HL-60/S4 (cell line): ENCODE data around the gene PBX4.
"Not testable (repeated sequence)": the region's sequence is repeated elsewhere in the genome, so short reads cannot be mapped to it uniquely, and the experiment has no call there.

ENCODE experiments used
- in situ Hi-C: fragments of 300-500 bp; cut with MboI; formaldehyde crosslinking; loops from 2 replicates; pipeline ENCODE4 v1.14.3; 2022; ENCODE audit warnings: low sequenced_read_pairs

PBX4 gene, protein sequence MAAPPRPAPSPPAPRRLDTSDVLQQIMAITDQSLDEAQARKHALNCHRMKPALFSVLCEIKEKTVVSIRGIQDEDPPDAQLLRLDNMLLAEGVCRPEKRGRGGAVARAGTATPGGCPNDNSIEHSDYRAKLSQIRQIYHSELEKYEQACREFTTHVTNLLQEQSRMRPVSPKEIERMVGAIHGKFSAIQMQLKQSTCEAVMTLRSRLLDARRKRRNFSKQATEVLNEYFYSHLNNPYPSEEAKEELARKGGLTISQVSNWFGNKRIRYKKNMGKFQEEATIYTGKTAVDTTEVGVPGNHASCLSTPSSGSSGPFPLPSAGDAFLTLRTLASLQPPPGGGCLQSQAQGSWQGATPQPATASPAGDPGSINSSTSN

DNA sequence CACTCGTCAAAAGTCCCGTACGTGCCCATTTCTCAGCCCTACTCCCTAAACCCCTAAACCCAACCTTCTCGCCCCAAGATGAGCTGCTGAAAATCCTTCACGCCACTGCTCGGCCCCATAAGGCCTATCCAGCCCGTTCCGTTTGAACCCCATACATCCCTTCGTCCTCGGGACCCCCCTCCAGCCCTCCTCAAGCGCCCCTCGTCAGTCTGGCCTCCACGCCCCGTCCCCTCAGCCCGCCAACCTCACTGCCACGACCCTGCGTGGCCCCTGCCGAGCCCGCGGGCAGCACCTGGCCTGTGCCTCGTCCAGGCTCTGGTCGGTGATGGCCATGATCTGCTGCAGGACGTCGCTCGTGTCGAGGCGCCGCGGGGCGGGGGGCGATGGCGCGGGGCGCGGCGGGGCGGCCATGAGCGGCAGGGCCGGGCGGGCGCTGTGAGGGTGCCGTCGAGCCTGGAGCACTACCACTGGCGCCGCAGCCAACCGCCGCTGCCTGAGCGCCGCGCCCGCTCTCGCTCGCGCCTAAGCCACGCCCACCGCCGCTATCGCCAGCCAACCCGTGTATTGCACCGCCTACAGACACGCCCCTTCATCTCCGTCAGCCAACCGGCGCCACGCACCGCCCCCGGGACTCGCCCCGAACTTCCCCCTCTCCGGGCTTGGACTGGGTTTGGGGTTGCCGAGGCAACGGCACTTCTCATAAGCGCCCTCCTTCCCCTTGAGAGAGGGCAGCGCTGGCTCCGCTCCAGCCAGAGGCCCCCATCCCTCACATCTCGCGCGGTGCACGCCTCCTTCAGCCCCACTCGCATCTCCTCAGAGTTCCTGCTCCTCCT is at the start of gene PBX4:
Gene PBX4 (minus strand): TSS at position 469 of the 833 bp plus-strand sequence. CDS start 58 bp downstream, at position 411.
- in situ Hi-C loops: no loop called here

DNA sequence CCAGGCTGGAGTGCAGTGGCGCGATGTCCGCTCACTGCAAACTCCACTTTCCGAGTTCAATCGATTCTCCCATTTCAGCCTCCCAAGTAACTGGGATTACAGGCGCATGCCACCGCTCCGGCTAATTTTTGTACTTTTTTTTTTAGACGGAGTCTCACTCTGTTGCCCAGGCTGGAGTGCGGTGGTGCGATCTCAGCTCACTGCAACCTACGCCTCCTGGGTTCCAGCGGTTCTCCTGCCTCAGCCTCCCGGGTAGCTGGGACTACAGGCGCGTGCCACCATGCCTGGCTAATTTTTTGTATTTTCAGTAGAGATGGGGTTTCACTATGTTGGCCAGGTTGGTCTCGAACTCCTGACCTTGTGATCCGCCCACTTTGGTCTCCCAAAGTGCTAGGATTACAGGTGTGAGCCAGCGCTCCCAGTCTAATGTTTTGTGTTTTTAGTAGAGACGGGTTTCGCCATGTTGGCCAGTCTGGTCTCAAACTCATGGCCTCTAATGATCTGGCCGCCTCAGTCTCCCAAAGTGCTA is 47.0 kb upstream of the PBX4 start:
- in situ Hi-C loops: not testable (repeated sequence)

DNA sequence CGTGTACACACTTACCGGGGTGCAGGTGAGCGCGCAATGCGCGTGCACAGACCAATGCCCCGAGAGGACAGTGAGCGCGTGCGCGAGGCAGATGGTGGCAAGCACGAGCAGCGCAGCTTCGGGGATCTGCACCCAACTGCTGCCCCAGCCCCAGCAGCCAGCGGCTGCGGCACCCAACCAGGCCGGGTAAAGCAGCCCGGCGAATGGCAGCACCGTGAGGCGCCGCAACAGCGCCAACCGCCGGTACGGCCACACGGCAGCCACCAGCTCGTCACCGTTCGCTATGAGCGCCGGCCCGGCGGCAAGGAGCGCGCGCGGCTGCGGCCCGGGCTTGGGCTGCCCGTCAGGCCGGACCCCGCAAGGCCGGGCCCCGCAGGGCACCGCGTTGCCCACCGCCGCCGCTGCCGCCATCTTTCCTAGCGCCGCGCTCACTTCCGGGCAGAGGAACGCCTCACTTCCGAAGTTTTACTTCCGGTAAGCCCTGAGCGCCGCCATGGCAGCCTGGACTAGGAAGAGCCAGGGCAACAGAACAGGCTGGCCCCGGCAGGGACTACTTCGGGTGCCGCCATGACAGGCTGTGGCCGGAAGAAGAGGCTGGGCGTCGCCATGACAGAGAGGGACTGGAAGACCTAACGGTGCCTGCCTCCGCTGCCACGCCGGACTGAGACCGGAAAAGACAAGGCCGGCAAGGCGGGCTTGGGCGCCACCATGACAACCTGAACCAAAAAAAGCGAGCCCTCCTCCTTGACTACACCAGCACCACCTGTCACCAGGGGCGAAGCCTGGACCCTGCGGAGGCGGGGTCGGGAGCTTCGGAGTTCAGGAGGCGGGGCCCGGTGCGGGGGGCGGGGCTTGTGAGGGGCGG is 45.0 kb upstream of the PBX4 start, which contains the start of gene ATP13A1:
Gene ATP13A1 (minus strand): TSS at position 421 of the 865 bp plus-strand sequence. CDS start 10 bp downstream, at position 411.
- in situ Hi-C loops: no loop called here

DNA sequence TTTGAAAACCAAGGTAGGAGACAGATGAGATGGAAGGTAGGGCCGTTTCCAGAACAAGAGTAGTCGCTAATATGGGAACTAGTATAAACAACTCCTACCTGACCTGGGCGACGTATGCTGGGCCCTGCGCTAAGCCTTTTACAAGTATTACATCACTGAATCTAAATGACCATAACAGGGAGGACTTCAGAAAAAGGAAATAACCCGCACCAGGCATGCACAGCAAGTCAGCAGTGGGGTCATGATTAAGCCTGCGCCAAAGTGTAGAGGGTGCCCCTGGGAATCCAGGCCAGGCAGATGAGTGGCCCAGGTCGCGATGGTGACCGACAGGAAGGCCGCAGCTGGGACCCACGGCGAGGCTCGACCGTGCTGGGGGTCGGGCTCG is 44.4 kb upstream of the PBX4 start:
- in situ Hi-C loops: no loop called here

DNA sequence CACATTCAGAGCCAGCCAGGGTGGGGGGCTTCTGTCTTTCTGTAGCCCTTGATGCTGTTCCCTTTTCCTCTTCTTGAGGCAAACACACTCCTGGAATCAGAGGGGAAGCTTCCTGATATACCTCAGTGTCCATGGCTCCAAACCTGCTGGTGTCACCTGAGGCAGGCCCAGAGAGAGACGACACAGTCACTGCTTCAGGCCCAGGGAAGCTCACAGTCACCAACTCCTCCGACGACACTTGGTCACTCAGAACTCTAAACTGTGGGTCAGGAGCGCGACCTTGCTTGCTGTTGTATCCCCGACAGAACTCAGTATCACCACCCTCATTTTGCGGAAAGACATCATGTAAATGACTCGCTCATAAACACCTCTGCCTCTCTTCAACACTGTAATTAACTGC is 43.9 kb upstream of the PBX4 start:
- in situ Hi-C loops: no loop called here

DNA sequence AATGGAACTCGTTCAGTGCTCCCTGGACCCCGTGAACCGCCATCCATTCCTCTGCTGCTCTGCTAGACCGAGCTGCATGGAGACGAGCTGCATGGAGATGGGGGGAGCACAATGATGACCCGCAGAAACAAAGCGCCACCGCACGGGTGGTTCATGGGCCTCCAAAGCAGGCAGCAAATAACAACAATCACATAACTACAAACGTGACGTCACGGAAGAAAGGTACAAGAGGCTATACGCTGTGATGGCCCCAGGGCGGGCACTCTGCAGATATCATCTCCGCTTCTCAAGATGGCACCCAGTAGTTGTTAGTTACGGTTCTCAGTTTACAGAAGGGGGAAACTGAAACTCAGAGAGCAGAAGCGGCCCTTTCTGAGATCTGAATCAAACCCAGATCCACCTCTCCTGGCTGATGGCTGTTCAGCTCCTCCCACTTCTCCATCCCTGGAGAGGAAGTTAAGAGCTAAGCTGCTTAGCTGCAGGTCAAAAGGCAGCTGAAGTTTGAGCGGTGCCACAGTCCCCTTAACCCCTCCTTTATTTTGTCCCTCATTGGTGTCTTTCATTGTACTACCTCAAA is 43.3 kb upstream of the PBX4 start:
- in situ Hi-C loops: no loop called here

DNA sequence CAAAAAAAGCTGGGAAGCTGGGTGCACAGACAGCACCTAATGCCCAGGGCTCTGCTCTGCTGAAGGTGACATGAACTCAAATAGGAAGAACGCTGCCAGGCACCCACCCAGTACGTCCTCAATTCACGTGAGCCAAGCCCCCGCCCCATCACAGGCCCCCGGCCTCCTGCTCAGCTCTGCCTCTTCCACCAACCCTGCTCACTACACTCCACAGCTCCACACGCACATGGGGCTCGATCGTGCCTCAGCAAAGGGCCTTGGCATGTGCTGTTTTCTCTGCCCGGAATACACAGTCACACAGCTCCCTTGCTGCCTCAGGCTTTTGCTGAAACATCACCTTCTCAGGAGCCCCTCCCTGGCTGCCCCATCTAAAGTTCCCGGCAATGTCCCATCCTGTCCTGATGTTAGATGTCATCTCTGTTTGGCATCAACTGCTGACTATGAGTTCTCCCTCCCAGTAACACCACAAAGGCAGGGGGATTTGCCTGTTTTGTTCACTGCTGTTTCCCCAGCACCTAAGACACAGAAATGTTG is 42.7 kb upstream of the PBX4 start:
- in situ Hi-C loops: no loop called here

DNA sequence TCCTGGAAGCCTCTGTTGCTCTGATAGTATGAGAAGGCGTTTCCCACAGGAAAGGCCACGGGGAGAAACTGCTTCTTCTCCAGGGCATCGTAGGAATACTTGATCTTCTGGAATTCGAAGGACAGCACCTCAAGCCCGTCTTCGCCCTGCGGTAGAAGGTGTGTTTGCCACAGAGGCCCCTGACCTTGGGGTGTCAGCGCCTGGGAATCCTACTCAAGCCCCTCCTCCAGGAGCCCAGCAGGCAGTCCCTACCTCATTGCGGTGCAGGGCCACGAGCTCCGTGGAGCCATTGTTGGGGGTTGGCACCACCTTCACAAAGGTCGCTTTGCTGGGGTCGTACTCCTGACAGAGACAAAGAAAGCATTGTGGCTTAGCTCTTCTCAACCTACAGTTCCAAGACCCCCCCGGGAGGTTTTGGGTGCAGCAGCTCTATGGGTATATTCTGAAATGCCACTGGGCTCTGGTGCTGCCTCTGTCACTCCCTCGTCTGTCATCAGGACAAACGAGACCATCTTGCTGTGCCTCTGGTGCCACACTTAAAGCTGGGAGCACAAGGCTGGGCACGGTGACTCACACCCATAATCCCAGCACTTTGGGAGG is 41.3 kb upstream of the PBX4 start:
- in situ Hi-C loops: no loop called here

DNA sequence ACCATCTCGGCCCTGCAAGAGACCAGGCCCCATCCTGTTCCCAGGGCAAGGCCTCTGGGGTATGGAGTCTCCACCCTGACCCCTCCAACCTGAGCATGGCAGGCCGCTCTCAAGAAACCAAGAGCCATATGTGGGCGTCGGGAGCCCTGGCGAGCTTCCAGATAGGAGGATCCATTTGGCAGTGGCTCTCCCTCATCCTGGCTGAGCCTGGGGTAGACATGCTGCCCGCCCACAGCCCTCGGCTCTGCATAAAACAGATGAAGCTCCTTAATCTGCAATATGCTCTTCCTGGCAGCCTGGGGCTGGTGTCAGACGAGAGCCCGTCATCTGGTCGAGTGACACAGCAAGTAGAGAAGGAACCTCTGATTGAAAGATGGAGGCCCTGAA is 38.9 kb upstream of the PBX4 start:
- in situ Hi-C loops: no loop called here

DNA sequence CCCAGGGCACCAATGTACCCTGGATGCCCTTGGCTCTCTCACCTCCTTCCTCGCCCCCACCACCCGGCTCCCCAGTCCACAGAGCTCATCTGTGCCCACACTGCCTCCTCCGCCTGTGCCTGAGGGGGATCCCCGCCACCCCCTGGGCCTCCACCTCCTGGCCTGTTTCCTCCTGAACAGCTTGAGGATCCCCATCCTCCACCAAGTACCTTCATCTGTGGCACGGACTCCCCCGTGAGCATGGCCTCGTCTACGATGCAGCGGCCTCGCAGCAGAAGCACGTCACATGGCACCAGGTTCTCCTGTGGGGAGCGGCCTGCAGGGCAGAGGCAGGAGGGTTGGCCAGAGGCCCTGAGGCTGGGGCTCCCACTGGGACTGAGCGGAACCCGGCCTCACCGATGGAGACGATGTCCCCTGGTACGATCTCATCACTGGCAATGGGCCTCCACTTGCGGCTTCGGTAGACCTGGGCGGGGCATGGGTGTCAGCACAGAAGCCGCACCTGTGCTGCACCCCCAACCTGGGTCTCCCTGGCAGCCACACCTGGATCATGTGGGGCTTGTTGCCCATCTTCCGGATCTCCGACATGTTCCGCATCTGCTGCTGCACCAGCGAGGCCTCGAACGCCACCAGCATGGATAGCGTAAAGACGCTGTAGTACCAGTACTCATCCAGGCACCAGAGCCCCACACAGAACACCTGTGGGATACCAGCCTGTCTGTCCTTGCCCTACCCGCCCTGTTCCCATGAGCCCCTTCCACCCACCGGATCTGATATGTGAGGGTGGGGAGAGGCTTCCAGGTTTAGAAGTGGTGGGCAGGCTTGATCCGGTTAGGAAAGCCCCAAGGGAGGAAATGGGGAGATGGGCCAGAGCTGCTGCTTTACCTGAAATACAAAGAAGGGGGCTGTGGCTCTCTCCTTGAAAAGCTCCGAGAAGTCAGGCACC is 38.2 kb upstream of the PBX4 start:
- in situ Hi-C loops: no loop called here

DNA sequence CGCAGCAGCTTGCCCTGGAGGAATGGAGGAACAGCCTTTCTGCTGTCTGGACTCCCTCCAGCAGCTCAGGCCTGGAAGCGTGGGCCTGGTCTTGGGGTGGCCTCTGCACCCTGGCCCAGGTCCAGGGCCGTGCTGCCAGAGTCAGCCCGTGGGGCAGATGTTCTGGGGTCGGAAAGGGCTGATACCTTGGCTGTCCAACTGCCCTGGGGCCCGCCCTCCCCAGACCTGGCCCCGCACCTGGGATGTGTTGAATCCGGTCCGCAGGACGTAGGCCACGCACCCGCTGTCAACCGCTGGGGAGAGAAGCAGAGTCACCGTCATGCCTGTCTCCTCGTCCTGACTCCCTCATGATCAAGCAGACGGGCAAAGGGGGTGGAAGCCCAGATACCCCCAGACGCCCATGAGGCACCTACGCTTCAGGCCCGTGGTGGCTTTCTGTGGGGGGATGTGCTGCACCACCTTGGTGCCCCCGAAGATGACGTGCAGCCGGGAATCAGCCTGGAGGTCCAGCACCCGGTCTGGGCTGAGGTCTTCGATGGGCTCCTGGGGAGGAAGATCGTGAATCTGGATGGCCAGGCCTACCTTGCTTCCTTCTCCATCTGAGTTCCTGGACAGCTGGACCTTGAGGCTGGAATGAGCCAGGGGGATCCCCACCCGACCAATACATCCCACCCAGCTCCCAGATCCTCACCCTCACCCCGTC is 37.3 kb upstream of the PBX4 start:
- in situ Hi-C loops: no loop called here

DNA sequence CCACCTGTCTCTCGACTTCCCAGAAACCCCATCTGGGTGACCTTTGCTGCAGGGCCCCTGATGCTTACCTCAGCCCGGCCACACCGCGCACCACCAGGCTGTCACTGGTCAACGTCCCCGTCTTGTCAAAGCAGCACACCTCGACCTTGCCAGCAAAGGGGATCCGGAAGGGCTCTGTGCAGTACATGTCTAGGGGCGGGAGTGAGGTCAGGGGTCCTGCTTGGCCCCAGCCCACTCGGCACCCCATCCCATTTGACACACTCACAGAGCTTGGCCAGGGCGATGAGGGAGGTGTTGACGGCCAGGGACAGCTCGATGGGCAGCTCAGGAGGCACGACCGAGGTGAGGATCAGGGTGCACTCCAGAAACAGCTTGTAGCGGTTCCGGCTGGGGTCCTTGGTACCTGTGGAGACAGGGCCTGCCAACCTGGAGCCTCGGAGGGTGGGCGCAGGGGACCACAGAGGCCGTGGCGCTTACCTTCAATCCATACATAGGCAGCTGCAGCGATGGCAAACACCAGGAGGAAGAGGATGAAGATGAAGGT is 36.6 kb upstream of the PBX4 start:
- in situ Hi-C loops: no loop called here

DNA sequence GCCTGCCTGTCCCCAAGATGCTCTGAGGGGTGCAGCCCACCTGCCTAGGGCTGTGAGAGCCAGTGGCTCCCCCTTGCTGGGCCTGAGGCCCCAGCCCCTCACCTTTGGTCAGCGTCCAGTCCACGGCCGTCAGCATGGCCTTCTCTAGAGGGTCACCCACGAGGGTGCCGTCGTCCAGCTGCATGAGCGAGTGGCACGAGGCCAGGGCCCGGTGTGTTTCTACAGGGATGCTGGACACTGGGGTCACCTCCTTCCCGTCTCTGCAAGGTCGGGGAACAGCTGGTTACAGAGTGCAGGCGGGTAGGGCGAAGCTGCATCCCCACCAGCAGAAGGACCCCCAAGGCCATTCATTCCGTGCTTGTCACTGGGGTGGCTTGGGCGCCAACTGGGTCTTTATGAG is 36.0 kb upstream of the PBX4 start:
- in situ Hi-C loops: no loop called here

DNA sequence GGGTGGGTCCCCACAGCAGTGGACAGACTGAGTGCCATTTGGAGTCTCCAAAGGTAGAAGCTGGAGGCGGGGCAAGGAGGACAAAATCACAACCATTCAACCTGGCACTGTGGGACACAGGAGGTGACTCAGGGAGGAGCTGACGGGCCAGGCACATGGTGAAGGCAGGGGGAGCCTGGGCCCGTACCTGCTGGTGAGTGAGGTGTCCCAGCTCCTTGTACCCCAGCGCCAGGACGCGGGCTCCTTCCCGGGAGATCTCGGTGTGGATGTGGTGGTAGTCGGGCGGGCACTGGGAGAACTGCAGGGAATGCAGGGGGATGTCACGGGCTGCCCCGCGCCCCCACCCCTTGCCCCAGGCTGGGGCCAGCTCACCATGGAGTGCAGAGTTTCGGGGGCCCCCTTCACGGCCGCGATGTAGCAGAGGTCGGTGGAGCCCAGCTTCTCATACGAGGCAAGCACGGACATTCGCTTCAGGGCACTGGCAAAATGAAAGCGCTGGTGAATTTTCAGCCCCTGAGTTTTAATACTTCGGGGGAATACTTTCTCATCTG is 35.2 kb upstream of the PBX4 start:
- in situ Hi-C loops: no loop called here

DNA sequence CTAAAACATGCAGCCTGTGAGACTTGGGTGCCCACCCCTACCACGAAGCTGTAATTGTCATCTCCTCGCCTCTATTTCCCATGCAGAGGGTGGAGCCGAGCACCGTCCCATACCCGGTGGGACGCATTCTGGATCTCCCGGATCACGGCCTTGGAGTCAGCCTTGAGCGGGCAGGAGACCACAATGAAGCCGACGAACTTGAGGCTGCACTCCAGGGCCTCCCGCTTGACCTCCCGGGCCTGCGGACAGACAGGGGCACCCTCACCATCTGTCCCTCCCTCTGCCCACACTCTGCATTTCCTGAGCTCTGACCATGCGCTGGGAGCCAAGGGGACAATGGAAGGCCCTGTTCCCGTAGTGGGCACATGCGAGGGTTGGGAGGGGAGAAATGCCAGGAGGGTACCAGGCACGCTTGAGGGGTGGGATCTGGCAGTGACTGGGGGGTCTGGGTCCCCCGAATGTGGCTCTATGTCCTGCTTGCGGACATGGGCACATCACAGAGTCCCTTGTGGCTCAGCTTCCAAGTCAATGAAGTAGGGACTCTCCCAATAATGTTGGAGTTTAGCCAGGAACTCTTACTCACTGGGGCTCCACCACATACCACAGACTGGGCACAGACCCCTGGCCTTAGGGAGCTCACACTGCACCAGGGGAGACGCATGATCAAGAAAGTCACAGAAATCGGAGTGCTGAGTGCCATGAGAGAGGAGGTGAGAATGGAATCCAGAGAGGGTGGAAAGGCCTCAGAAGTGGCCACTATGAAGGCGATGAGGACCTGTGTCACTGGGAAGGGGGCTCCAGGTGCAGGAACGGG is 34.2 kb upstream of the PBX4 start:
- in situ Hi-C loops: no loop called here

DNA sequence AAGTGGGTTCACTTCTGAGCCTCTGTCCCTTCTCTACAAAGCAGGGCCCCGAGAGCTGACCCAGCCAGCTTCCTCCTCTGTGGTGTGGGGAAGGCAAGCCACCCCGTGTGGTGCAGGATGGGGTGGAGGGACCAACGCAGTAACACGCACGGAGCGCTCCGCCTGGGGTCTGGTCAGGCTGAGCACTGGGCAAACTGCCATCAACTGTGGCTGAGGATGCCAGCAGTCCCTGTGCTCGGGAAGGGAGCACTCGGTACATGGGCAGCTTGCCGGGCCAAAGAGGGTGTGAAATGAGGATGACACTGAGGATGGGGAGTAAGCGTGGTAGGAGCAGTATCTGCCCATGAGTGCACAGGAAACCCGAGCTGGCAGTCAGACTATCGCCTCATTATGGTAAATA is 32.6 kb upstream of the PBX4 start:
- in situ Hi-C loops: no loop called here

DNA sequence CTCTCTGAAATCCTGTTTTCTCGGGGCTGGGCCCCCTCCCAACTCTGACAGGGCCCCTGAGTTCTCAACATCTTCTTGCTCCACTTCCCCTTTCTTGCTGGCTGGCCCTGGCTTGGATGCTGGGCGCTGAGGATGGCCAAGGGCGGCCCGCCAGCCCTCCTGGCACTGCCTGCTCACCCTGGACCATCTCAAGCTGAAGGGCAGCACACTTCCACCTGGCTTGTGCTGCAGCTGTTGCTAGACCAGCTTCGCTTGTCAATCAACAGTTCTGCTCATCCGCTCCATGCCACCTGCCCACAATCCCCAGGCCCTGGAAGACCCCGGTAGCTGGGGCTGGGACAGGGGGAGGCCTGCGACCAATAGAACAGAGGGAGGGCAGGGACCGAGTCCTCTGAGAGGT is 31.8 kb upstream of the PBX4 start:
- in situ Hi-C loops: no loop called here
